HEK293 (cell line): Measurements from ENCODE around the gene ANKRD65.

Experiments used
- BCL6B ChIP-seq: fragments of 450-650 bp; formaldehyde crosslinking; IDR thresholded peaks from 2 replicates; pipeline ENCODE4 v1.5.1; 2017; ENCODE audit warnings: missing biosample characterization, missing genetic modification characterization
- KLF10 ChIP-seq: fragments of 450-650 bp; IDR thresholded peaks from 2 replicates; pipeline ENCODE4 v1.5.1; 2018; ENCODE audit warnings: missing biosample characterization, mild to moderate bottlenecking, missing genetic modification characterization
- KLF17 ChIP-seq: fragments of 450-650 bp; formaldehyde crosslinking; IDR thresholded peaks from 2 replicates; pipeline ENCODE4 v1.5.1; 2016; ENCODE audit warnings: missing biosample characterization, missing genetic modification characterization
- KLF9 ChIP-seq: fragments of 450-650 bp; formaldehyde crosslinking; IDR thresholded peaks from 2 replicates; pipeline ENCODE4 v1.5.1; 2016; ENCODE audit warnings: missing biosample characterization, missing genetic modification characterization, low read depth
- REST ChIP-seq: fragments of 450-650 bp; formaldehyde crosslinking; IDR thresholded peaks from 2 replicates; pipeline ENCODE4 v1.5.1; 2016; ENCODE audit warnings: missing biosample characterization, missing genetic modification characterization
- SCRT2 ChIP-seq: fragments of 450-650 bp; formaldehyde crosslinking; IDR thresholded peaks from 2 replicates; pipeline ENCODE4 v1.5.1; 2016; ENCODE audit warnings: missing biosample characterization, missing genetic modification characterization
- ZBTB1 ChIP-seq: fragments of 450-650 bp; formaldehyde crosslinking; IDR thresholded peaks from 2 replicates; pipeline ENCODE4 v1.5.1; 2016; ENCODE audit warnings: missing biosample characterization, missing genetic modification characterization
- ZBTB48 ChIP-seq: fragments of 450-650 bp; formaldehyde crosslinking; IDR thresholded peaks from 2 replicates; pipeline ENCODE4 v1.5.1; 2016; ENCODE audit warnings: missing biosample characterization, missing genetic modification characterization
- ZBTB7A ChIP-seq: fragments of 450-650 bp; formaldehyde crosslinking; IDR thresholded peaks from 2 replicates; pipeline ENCODE4 v1.5.1; 2016; ENCODE audit warnings: low read depth, missing biosample characterization, missing genetic modification characterization
- ZFP41 ChIP-seq: fragments of 450-650 bp; formaldehyde crosslinking; IDR thresholded peaks from 2 replicates; pipeline ENCODE4 v1.5.1; 2016; ENCODE audit warnings: missing biosample characterization, missing genetic modification characterization, borderline replicate concordance
- ZNF146 ChIP-seq: fragments of 450-650 bp; formaldehyde crosslinking; IDR thresholded peaks from 2 replicates; pipeline ENCODE4 v1.5.1; 2016; ENCODE audit warnings: missing biosample characterization, missing genetic modification characterization
- ZNF169 ChIP-seq: fragments of 450-650 bp; formaldehyde crosslinking; IDR thresholded peaks from 2 replicates; pipeline ENCODE4 v1.5.1; 2016; ENCODE audit warnings: missing biosample characterization, missing genetic modification characterization
- ZNF311 ChIP-seq: fragments of 450-650 bp; formaldehyde crosslinking; IDR thresholded peaks from 2 replicates; pipeline ENCODE4 v1.5.1; 2017; ENCODE audit warnings: missing biosample characterization, missing genetic modification characterization, borderline replicate concordance
- ZNF416 ChIP-seq: fragments of 450-650 bp; formaldehyde crosslinking; IDR thresholded peaks from 2 replicates; pipeline ENCODE4 v1.5.1; 2016; ENCODE audit warnings: missing biosample characterization, missing genetic modification characterization
- ZNF48 ChIP-seq: fragments of 450-650 bp; formaldehyde crosslinking; IDR thresholded peaks from 2 replicates; pipeline ENCODE4 v1.5.1; 2016; ENCODE audit warnings: missing biosample characterization, missing genetic modification characterization
- ZNF501 ChIP-seq: fragments of 450-650 bp; formaldehyde crosslinking; IDR thresholded peaks from 2 replicates; pipeline ENCODE4 v1.5.1; 2016; ENCODE audit warnings: missing biosample characterization, missing genetic modification characterization
- ZNF692 ChIP-seq: fragments of 450-650 bp; formaldehyde crosslinking; IDR thresholded peaks from 2 replicates; pipeline ENCODE4 v1.5.1; 2016; ENCODE audit warnings: missing biosample characterization, missing genetic modification characterization
- ZNF701 ChIP-seq: fragments of 450-650 bp; formaldehyde crosslinking; IDR thresholded peaks from 2 replicates; pipeline ENCODE4 v1.5.1; 2016; ENCODE audit warnings: missing biosample characterization, missing genetic modification characterization
- TF ChIP-seq, protein P1 (sequence below): fragments of 450-650 bp; formaldehyde crosslinking; conservative IDR thresholded peaks from 2 replicates; pipeline ENCODE4 v1.5.1; 2016; ENCODE audit warnings: low read depth, missing biosample characterization, missing genetic modification characterization
- TF ChIP-seq, protein P2 (sequence below): fragments of 450-650 bp; formaldehyde crosslinking; IDR thresholded peaks from 2 replicates; pipeline ENCODE4 v1.5.1; 2016; ENCODE audit warnings: missing biosample characterization, missing genetic modification characterization
- TF ChIP-seq, protein P3 (sequence below): fragments of 450-650 bp; formaldehyde crosslinking; IDR thresholded peaks from 2 replicates; pipeline ENCODE4 v1.5.1; 2016; ENCODE audit warnings: missing biosample characterization, missing genetic modification characterization

ANKRD65 gene

DNA sequence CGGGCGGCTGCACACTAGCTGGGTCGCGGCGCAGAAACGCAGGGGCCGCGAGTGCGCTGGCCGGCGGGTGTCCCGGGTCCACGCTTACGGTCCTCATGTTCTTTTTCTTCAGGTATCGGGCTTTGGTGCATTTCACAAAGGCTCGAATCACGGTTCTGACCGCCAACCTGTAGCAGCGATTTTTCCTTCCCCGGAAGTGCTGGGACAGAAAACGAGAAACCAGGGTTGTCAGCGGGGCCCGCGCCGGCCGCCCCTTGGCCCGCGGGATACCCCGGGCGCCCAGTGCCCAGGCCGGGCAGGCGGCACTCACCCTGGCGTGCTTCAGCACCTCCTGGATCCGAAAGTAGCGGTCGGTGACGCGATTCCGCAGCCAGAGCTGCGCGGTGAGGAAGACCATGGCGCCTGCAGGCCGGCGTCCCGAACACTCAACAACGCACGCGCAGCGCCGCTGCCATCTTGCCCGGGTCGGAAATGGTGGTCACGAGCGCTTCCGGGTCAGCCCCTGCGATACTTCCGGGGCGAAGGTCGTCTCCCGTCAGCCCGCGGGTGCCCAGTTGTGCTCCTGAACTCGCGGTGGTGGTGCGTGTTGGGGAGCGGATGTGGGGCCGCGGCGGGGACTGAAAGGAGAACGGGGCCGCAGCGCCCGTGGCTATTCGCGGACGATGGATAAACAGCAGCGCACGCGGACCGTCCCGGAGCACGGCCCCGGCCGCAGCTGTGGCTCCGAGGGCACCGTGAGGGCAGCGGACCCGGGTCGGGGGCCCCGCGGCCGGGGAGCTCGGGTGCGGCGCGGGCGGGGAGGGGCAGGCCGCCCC lies 14.0 kb downstream of the ANKRD65 start, which contains the start of gene MRPL20 (continued):
- TF ChIP-seq, protein P1, sequence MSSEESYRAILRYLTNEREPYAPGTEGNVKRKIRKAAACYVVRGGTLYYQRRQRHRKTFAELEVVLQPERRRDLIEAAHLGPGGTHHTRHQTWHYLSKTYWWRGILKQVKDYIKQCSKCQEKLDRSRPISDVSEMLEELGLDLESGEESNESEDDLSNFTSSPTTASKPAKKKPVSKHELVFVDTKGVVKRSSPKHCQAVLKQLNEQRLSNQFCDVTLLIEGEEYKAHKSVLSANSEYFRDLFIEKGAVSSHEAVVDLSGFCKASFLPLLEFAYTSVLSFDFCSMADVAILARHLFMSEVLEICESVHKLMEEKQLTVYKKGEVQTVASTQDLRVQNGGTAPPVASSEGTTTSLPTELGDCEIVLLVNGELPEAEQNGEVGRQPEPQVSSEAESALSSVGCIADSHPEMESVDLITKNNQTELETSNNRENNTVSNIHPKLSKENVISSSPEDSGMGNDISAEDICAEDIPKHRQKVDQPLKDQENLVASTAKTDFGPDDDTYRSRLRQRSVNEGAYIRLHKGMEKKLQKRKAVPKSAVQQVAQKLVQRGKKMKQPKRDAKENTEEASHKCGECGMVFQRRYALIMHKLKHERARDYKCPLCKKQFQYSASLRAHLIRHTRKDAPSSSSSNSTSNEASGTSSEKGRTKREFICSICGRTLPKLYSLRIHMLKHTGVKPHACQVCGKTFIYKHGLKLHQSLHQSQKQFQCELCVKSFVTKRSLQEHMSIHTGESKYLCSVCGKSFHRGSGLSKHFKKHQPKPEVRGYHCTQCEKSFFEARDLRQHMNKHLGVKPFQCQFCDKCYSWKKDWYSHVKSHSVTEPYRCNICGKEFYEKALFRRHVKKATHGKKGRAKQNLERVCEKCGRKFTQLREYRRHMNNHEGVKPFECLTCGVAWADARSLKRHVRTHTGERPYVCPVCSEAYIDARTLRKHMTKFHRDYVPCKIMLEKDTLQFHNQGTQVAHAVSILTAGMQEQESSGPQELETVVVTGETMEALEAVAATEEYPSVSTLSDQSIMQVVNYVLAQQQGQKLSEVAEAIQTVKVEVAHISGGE (tag by site-specific recombination): peak; percentile 96
- TF ChIP-seq ZFP41 (tag by site-specific recombination): no peak
- TF ChIP-seq BCL6B (tag by site-specific recombination): no peak
- TF ChIP-seq ZNF311 (tag by site-specific recombination): no peak
- TF ChIP-seq ZNF701 (tag by site-specific recombination): no peak
- TF ChIP-seq, protein P2, sequence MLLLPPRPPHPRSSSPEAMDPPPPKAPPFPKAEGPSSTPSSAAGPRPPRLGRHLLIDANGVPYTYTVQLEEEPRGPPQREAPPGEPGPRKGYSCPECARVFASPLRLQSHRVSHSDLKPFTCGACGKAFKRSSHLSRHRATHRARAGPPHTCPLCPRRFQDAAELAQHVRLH: peak; percentile 91
- no peak for TF ChIP-seq ZNF416 (tag by site-specific recombination)
- peak; percentile 95 for TF ChIP-seq ZNF501
- TF ChIP-seq KLF17 (tag by site-specific recombination): peak; percentile 54
- TF ChIP-seq REST (tag by site-specific recombination): no peak
- no peak for TF ChIP-seq ZBTB1 (tag by site-specific recombination)
- peak; percentile 74 for TF ChIP-seq ZNF692 (tag by site-specific recombination)
- TF ChIP-seq ZNF48: no peak
- no peak; the same call in 1 of the 2 replicates for TF ChIP-seq ZBTB7A (tag by site-specific recombination)
- 0 out of 2 replicates have a peak, but pooled peaks have one; percentile 16 for TF ChIP-seq KLF10 (tag by site-specific recombination)
- no peak for TF ChIP-seq ZNF169 (tag by site-specific recombination)
- TF ChIP-seq, protein P3, sequence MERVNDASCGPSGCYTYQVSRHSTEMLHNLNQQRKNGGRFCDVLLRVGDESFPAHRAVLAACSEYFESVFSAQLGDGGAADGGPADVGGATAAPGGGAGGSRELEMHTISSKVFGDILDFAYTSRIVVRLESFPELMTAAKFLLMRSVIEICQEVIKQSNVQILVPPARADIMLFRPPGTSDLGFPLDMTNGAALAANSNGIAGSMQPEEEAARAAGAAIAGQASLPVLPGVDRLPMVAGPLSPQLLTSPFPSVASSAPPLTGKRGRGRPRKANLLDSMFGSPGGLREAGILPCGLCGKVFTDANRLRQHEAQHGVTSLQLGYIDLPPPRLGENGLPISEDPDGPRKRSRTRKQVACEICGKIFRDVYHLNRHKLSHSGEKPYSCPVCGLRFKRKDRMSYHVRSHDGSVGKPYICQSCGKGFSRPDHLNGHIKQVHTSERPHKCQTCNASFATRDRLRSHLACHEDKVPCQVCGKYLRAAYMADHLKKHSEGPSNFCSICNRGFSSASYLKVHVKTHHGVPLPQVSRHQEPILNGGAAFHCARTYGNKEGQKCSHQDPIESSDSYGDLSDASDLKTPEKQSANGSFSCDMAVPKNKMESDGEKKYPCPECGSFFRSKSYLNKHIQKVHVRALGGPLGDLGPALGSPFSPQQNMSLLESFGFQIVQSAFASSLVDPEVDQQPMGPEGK: no peak
- TF ChIP-seq KLF9 (tag by site-specific recombination): no peak
- TF ChIP-seq ZNF146: peak; percentile 31; the same call in 1 of the 2 replicates
- peak; percentile 86 for TF ChIP-seq SCRT2 (tag by site-specific recombination)
- no peak for TF ChIP-seq ZBTB48 (tag by site-specific recombination)
